Measurements from ENCODE around the gene KCNQ1.

DNA sequence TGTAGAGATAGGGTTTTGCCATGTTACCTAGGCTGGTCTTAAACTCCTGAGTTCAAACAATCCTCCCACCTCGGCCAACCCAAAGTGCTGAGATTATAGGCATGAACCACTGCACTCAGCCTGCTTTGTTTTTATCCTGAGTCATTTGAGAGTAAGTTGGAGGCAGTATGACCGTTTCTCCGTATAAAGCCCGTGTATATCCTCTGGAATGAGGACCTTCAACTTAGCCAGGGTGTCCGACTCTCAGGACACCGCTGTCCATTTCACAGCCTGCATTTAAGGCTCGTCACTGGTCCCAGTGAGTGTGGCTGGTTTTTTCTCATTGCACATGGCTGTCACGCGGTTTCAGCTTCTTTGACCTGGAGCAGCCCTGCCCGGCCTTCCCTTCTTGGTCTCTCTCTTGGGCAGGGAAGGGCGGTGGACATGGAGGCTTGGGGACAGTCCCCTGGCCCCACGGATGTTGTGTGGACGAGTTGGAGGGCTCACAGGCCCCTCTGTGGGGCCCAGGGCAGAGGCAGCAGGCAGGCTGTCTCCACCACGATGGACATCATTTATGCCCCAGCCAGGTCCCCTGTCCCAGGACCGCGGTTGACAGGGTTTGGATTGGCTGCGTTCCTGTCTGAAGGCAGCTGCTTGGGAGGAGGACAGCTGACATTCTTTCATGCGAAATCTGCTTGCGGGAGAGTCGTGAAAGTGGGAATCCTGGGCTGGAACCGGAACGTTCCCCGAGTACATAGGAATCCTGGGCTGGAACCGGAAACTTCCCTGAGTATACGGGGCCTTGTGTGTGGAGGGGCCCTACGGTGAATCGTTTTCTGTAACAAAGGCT is 93.3 kb downstream of the KCNQ1 start:
- TF ChIP-seq JUND (IDR thresholded peaks at IDR 0.05) (no peak), POLR2A (IDR thresholded peaks at IDR 0.05; ENCODE audit: borderline replicate concordance, extremely low read depth, insufficient read depth, insufficient read length) (no peak), POLR2AphosphoS5 (IDR thresholded peaks at IDR 0.05; ENCODE audit: low read depth, low read length) (no peak), EZH2 (IDR thresholded peaks at IDR 0.05) (no peak), ELF1 (IDR thresholded peaks at IDR 0.05; ENCODE audit: borderline replicate concordance, low read depth) (no peak), ZNF274 (IDR thresholded peaks at IDR 0.05; ENCODE audit: low read depth, low read length) (no peak)
